NCI-H128 (cell line): ENCODE results near the gene PLK1.

Source experiments
- DNase-seq: peaks from one replicate; lab custom pipeline; 2025; ENCODE audit not compliant: unreplicated experiment; lab: John Stamatoyannopoulos, UW

The PLK1 gene

DNA sequence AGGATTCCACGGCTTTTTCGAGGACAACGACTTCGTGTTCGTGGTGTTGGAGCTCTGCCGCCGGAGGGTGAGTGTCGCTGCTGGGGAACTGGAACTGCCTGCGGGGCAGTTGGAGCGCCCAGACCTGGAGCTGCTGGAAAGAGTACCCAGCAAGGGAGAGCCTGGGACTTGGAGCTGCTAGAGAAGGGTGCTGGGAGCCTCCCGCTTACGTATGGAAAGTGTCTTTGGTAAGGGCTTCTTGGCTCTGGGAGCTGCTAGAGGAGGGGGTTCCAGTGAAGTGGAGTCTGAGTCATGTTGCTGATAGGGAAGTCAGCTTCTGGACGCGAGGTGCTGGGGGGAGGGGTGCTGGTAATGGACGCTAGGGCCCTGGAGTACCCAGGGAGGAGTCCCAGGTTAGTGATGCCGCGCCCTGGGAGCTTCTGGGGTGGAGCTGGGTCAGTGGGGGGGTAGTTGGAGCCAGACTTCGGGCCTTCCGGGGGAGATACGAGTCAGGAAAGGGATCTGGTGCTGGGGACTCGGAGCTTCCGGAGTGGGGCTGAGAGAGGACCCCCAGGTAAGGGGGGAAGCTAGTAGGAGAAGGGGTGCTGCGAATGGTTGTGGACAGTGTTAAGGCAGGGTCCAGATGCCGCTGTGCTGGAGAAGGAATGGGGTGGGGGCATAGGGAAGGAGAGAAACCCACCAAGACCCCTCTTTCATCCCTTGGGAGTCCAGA, 741 bp downstream of the PLK1 start:
- DNase-seq = no peak

- DNase-seq = no peak
These were observed 1.3 kb downstream of the PLK1 start for GRCh38 chr16:23679986-23680336.

DNA sequence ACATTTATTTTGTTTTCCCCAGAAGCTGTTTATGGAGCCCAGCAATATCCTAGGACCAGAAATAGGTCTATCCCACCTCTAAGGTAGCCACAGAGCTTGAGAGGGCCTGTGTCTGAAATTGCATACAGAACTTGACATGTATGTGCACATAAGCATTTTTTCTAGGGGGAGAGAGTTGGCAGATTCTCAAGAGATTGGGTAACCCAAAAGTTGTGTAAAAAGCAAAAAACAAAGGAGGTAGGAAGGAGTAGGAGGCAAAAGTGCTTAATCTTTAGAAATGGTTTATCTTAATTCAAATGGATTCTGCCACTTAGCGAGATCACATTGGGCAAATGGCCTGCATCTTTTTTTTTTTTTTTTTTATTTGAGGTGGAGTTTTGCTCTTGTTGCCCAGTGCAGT, 3.5 kb downstream of the PLK1 start:
- DNase-seq = no peak

GRCh38 chr16:23683487-23683886, 4.8 kb downstream of the PLK1 start:
- DNase-seq = no peak

DNA sequence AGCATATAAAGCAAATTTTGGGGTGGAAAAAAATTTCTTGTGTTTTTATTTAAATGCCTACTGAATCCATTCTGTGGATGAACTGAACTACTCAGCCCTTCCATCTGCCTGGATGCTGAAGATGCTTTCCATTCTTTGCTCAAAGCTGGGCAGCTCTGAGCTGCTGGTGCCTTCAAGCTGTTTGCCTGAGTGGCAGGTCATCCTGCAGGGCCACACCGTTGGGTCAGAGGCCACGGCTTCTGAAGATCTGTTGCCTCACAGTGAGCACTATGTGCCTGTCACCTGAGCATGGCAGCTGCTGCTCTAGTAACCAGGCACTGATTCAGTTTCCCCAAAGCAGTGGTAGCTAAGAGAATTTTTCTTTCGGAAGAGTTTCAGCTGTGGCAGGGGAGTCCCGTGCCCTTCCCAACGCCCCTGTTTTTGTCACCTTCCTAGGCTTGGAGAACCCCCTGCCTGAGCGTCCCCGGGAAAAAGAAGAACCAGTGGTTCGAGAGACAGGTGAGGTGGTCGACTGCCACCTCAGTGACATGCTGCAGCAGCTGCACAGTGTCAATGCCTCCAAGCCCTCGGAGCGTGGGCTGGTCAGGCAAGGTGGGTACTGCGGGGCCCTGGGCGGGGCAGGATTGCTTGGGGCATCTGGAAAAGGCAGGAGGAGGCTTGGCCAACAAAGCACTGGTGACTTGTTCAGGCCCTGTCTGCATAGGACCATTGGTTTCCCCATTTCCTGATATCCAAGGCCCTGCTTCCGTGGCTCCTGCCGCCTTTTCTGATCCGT, 8.5 kb downstream of the PLK1 start:
- DNase-seq = no peak

GRCh38 chr16:23689442-23690187, 10.9 kb downstream of the PLK1 start:
- DNase-seq = no peak

- DNase-seq = no peak
These were observed 12.2 kb downstream of the PLK1 start for GRCh38 chr16:23690771-23691482.

DNA sequence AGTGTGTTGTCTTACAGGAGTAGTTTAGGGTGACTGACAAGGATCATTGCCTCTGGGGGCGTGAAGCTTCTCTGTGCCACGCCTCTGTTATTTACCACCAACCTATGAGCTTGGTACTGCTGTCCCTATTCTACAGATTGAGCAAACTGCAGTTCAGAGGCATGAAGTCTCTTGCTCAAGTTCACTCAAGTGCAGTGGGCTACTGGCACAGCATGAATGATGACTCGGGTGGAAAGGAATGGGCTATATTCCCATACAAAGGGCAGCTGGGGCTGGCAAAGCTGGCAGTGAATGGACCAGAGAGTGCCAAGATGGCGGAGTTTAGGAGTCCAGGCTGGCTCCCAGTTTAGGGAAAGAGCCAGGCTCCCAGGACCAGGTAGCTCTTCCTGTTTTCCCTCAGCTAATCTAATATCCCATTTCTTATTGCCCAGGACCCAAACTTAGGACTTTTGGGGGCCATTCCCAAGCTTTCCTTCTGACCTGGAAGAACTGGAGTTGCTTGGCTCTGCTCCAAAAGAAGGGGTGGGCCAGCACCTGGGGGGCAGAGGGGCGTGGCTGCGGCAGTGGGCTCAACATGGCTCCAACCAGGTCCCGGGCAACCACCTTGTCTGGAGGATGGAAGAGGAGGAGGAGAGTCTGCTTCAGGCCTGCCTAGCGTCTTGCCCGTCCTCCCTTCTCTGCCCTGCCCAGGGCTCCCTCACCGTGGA, 12.9 kb downstream of the PLK1 start:
- DNase-seq = no peak

DNA sequence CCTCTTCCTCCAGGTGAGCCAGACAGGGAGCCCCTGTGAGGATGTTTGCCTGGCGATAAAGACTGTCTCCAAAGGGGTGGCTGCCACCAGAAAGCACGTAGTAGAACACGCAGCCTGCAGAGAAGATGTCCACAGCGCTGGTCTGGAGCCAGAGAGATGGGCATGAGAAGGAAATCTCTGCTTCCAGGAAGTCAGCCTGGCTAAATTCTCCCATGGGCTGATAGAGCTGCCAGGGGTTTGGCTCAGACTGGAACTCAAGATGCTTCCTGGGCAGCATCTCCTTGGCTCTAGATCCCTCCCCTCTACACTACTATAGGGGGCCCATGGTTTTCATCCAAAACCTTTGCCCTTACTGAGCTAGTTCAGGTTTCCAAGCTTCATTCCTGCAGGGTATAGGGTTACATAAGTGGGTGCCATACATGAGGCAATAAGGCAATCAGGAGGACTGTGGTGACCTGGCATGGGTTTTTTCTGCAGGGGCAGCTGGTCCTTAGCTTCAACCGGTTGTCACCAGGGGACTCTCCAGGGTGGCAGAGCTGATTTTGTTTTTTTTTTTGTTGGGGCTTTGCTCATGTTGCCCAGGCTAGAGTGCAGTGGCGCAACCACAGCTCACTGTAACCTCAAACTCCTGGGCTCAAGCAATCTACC, 13.6 kb downstream of the PLK1 start:
- no peak for DNase-seq

- DNase-seq = no peak
These were observed 15.6 kb downstream of the PLK1 start for GRCh38 chr16:23694265-23694643.

DNA sequence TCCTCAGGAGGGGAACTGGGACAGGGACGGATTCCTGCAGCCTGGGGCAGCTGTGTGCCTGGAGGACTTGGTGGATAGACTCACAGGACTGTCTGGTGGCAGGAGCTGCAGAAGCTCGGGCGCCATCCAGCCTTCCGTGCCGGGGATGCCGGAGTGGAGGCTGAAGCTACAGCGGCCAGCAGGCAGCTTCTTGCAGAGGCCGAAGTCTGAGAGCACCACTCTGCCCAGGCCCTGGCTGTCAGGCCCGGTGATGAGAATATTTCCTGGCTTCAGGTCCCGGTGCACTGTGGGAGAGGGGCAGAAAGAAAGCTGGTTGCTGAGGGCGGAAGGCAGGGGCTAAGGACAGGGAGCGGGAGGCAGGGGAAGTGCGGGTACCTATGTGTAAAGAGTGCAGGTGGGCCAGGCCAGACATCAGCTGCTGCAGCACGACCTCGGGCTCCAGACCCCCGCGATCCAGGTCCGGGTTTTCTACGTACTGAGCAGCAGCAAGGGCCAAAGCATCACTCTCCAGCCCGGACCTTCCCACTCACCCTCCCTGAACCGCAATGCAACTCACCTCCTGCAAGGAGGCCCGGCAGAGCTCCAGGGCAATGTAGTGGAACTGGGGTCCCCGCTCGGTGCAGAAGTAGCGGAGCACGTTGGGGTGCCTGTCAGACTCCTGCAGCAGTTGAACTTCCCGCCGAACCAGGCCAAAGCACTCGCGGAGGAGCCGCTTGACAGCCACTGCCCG, 16.1 kb downstream of the PLK1 start:
- DNase-seq = no peak

- DNase-seq = no peak
These were observed 17.1 kb downstream of the PLK1 start for GRCh38 chr16:23695756-23696155.

DNA sequence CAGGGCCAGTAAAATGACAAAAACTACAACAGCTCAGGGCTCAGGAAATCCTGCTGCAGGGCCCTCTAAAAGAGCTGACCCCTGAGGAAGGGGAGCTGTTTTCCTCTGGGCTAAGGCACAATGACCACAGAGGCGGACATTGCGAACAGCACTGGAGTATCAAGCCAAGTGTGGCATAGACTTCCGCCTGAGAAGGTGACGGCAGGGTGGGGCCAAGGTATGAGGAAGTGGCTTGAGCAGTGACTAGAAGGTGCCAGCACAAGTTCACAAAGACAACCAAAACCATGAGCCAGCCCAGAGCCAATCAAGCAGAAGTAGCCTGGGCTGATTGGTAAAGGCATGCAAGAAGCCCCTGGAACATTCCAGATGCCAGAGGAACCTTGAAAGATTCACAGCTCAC, 20.4 kb downstream of the PLK1 start:
- no peak for DNase-seq

- no peak for DNase-seq
These were observed 21.4 kb downstream of the PLK1 start for GRCh38 chr16:23700093-23700492.

- DNase-seq = no peak
These were observed 21.8 kb downstream of the PLK1 start for GRCh38 chr16:23700509-23700908.

DNA sequence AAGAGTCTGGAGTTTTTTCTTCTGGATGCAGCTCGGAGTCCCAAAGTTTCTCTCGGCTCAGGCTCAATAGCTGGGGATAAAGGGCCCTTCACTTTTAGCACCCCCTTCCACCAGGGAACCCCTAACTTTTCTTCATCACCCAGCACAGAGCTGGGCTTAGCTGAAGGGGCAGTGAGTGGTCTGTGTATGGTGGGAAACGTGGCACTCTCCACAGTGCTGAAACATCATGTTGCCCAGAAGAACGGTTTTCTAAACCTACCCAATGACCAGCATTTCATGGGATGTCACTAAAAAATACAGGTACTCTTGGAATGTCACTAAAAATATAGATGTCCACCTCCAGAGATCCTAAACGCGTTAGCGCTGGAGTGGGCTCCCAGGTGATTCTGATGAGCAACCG, 22.4 kb downstream of the PLK1 start:
- no peak for DNase-seq

DNA sequence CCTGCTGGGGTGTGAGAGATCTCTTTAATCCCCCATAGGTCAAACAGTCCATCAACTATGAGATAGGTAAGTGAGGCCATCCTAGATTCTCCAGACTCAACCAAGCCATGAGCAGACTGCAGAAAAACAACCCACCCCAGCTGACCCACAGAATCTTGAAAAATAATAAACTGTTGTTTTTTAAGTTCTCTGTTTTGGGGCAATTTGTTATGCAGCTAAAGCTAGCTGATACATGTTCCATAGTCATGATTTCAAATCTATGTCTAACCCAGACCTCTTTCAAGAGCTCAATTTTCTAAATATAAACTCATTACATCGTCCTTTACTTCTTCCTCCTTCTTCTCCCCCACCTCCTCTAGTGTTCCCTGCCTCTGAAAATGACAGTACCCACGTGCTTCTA, 24.3 kb downstream of the PLK1 start:
- DNase-seq = no peak

- no peak for DNase-seq
These were observed 26.3 kb downstream of the PLK1 start for GRCh38 chr16:23704772-23705516.

DNA sequence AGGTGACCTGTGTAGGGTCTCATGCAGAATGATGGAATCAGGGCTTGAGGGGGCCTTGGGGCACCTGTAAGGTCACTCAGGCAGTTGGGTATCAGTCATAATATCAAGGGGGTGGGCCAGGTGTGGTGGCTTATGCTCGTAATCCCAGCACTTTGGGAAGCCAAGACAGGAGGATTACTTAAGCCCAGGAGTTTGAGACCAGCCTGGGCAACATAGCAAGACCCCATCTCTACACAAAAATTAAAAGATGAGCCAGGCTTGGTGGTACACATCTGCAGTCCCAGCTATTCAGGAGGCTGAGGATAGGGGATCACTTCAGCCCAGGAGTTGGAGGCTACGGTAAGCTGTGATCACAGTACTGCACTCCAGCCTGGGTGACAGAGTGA, 26.8 kb downstream of the PLK1 start:
- no peak for DNase-seq
